GM19043 (cell line): ENCODE data around the gene SPINK14.

Experiments
- ATAC-seq: cut with Tn5 transposase; IDR thresholded peaks from one replicate; pipeline ENCODE4 v1.9.1; 2021; ENCODE audit warnings: low read depth; ENCODE audit not compliant: unreplicated experiment

SPINK14 gene

DNA sequence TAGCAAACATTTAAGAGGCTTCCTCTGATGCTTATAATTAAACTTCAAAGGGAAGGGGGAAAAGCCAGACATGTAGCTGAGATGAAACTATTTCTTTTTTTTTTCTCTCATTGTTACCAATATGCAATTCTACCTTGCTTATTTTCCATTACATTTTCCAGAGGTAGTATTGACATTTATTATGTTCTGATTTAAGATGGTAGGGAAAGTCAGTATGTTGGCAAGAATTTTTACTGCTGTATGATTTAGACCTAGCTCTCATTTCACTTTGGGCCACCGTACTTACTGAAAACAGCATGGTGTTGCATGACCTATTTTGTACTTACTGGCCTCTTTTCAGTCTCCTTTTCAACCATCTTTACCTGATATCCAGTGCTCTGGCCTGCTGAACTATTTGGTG, 24.9 kb downstream of the SPINK14 start:
- no peak for ATAC-seq

DNA sequence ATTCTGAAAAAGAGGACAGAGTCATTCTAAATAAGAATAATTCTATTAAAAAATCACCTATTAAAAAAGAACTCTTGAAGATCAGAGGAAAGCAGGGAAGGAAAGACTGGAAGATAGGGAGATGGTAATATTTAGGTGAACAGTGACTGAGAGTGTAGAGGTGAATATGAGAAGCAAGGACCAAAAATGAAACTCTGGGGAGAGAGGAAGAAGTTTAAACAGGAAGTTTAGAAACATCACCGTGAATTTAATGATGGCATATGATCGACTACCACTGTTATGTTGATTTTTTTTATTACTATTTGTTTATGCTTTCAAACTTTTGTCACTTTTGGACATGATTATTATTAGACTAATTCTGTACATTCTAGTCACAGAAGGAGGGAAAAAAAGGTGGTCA, 32.8 kb downstream of the SPINK14 start:
- no peak for ATAC-seq

DNA sequence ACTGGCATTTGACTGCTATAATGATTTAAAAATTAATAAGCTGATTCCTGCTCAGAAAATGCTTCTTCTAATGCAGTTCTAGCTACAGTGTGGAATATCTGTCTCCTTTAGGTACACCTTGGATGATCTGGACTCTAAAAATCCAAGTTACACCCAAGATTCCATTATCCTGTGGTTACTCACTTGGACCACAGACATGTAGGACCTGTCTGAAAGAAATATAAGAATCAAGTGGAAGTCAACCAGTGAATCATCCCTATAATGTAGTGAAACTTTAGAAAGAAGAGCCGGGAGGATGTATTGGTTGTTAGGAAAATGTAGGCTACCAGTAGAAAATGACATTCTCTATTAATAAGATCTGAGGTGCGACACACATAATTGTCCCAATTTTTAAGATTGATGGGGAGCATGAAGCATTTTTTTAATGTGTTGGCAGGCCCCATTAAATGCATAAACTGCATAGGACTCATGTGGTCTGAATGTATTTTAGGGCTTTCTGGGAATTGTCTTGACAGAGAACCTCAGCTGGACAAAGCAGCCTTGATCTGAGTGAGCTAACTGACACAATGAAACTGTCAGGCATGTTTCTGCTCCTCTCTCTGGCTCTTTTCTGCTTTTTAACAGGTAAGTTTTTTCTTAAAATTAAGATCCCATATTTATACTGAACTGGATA, 34.3 kb downstream of the SPINK14 start, which contains the start of gene SPINK6:
Gene SPINK6 (plus strand): TSS at position 512 of the 673 bp plus-strand sequence. CDS start 55 bp downstream, at position 567.
- ATAC-seq: no peak

DNA sequence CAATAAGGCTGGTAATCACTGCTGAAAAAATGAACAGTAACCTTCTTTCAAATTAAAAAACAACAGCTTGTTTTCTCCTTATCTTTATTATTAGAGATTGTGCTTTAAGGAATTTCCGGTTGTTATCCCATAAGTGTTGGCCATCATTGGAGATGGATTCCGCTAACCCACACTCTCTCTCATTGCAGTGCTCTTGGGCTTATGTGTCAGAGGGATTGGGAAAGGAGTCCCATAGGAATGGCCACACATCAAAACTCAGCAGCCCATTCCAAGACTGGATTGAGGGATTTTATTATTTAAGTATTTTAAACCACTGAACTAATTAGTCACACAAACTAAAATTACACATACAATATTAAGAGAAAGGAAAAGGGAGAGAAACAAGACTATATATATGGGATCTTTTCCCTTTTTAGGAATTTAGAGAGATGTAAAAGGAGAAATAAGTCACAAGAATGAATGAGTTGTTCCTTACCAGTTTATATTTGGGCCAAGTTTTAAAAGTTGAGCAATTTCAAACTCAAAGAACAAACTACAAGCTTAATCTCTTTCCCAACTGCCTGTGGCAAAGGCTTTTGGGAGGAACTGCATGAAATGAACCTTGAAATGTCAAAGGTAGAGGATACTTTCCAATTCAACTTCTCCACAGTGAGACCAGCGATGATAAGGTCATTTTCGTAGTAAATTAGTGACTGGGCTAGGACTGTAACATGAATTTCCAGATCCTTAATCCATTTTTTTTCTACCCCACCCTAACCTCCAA, 36.9 kb downstream of the SPINK14 start:
- ATAC-seq: no peak

DNA sequence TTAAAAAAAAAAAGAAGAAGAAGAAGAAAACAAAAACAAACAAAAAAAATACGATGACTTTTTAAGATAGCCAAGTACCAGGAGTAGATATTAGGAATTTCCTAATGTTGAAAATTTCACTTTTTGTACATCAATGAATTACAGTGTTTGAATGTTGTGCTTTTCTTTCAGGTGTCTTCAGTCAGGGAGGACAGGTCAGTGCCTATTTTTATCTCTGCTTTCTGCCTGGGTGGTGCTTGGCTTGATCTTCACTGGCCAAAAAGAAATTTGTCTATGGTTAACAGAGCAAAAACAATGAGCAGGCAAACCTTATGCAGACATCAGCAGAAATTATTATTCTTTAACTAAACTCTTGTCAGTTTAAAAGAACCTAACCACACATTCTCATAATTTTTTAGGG, 37.5 kb downstream of the SPINK14 start:
- no peak for ATAC-seq

DNA sequence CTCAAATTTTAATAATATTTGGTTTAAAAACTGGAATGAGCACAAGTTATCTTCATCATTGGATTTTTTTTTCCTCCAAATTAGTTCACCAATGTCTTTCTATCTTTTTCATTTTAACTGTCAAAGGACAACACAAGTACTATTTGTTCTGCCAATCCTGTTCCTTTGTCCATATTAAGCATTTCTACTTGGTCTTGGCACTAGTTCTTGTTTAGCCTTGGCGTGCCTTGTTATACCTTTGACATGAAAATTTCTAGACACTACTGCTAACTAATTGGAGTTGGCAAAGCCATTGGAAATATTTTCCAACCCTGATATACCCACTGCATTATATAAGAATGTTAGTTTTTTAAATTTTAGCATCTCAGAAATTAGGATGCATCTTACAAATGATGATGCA, 38.3 kb downstream of the SPINK14 start:
- no peak for ATAC-seq

DNA sequence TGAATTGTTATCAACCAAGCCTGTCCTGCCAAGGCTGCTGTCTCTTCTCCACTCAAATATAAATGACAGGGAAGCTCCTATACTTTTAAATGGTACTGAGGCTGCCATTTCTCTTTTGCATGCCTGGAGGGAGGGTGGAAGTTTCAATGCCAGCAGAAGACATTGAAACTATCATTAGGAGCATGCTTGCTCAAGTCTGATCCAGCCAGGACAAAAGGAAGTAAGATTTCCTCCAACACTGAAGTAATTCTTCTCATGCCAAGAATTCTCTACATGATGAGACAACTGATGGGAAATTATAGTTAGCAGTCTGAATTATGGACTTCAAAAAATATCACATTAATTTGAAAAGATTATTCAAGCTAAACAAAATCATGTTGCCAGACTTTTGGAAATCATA, 39.9 kb downstream of the SPINK14 start:
- ATAC-seq: no peak

DNA sequence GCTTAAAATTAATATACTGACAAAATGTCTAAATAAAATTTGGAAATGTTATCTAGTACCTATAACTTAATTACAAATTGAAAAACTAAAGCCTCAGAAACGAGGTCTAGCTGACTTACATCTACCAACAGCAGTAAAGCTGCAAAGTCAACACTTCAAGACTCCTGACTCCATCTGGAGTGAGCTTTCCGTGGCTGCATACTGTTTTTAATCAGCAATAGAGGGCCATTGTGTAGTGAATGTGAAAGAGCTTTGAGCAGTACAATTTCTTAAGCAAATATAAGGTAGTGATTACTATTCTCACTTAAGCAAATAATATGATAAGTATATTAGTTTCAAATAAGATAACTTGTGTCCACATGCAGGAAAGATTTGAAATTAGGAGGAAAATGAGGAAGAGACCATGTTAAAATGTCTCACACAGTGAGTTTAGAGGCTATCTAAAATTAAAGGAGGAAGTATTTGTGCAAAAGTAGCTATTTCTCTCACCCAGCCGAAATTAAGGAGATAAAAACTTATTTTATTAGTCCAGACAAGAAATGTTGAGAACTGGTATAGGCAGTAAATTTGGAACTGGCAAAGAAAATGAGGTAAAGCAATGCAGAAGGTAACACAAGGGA, 40.9 kb downstream of the SPINK14 start:
- no peak for ATAC-seq

DNA sequence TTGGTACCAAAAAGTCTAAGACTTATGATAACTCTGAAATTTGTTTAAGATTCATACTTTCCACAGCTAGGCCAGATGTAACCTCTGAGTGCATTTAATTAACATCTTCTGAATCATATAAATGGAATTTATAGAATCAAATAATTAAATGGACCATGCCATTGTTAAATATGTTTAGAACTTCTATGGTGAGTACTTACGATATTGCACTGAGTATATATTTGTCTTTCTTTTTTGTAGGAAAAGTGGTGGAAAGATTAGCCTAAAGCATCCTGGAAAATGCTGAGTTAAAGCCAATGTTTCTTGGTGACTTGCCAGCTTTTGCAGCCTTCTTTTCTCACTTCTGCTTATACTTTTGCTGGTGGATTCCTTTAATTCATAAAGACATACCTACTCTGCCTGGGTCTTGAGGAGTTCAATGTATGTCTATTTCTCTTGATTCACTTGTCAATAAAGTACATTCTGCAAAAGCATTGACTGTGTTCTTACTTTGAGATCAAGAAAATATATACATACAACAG, 46.4 kb downstream of the SPINK14 start:
- ATAC-seq: no peak

DNA sequence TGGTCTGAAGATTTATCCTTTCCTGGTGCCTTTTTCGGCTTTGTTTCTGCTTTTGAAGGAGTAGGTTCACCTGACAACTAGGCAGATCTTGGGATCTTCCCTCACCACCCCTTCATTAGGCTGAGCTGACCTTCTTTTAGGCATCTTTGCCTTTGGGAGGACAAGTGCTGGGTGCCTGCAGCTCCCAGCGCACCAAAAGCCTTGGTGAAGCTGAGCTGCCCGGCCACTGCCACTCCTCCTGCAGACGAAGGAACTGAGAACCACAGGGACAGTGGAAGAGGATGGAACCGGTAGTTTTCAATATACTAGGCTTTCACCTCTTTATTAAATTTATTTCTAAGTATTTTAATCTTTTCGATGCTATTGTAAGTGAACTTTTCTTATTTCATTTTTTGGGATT, 53.2 kb downstream of the SPINK14 start:
- ATAC-seq: no peak

DNA sequence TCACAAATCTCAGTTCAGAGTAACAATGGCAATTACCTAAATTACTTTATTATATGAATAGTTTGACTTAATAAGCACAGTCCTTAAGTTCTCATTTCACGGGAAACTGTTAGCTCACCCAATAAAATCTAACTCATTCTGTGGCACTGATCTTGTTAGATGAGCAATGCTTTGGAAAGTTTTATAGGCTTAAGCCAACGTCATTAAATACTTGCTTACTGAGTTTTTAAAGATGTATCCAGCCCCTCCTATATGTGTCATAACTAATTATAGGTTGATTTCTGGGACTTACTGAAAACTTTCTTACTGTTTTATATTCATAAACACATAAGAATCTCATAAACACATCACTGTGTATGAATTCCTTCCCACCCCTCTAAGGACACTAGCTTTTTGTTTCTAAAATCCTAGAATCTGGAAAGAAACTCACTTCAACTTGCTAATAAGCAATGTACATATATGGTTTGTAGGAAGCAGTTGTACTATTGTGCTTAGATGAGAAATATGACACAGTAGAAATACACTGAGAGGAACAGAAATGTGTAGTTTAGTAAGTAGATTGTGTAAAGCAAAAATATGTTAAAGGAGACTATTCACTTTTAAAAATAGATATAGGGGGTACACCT, 55.9 kb downstream of the SPINK14 start:
- ATAC-seq: no peak
